ENCODE measurements around the gene IQCB1.
"Not testable (repeated sequence)": the region's sequence is repeated elsewhere in the genome, so short reads cannot be mapped to it uniquely, and the experiment has no call there.

The IQCB1 gene

DNA sequence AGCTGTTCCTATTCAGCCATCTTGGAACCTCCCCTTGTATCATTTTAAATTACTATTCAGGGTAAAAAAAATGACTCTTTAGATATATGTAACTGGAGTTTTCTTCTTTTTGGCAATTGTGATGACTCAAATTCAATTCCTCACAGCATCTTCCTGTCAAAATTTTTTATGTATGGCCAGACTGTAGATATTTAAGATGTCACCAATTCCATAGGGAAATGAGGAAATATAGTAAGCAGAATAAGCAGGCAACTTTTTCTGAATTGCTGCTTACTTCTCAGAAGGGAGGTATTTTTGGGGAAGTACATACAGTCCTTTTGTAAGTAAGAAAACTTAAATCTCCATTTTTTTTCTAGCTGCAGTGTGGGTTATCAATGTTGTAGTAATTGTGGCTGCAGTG lies 28.9 kb upstream of the IQCB1 start:
- DNase-seq (ENCODE audit: low read depth) = no peak
- TF ChIP-seq, protein P1, sequence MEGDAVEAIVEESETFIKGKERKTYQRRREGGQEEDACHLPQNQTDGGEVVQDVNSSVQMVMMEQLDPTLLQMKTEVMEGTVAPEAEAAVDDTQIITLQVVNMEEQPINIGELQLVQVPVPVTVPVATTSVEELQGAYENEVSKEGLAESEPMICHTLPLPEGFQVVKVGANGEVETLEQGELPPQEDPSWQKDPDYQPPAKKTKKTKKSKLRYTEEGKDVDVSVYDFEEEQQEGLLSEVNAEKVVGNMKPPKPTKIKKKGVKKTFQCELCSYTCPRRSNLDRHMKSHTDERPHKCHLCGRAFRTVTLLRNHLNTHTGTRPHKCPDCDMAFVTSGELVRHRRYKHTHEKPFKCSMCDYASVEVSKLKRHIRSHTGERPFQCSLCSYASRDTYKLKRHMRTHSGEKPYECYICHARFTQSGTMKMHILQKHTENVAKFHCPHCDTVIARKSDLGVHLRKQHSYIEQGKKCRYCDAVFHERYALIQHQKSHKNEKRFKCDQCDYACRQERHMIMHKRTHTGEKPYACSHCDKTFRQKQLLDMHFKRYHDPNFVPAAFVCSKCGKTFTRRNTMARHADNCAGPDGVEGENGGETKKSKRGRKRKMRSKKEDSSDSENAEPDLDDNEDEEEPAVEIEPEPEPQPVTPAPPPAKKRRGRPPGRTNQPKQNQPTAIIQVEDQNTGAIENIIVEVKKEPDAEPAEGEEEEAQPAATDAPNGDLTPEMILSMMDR (IDR thresholded peaks at IDR 0.05; ENCODE audit: control insufficient read depth, extremely low read depth, insufficient read depth) = no peak
- H3K4me3 ChIP-seq (ENCODE audit: low read depth, low read length) = no peak overlapping the region

DNA sequence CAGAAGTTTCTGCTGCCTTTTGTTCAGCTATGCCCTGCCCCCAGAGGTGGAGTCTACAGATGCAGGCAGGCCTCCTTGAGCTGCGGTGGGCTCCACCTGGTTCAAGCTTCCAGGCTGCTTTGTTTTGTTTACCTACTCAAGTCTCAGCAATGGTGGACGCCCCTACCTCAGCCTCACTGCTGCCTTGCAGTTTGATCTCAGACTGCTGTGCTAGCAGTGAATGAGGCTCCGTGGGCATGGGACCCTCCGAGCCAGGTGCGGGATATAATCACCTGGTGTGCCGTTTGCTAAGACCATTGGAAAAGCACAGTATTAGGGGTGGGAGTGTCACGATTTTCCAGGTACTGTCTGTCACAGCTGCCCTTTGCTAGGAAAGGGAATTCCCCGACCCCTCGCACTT lies 28.4 kb upstream of the IQCB1 start:
- not testable (repeated sequence) for H3K4me3 ChIP-seq (ENCODE audit: low read depth, low read length); DNase-seq (ENCODE audit: low read depth)

DNA sequence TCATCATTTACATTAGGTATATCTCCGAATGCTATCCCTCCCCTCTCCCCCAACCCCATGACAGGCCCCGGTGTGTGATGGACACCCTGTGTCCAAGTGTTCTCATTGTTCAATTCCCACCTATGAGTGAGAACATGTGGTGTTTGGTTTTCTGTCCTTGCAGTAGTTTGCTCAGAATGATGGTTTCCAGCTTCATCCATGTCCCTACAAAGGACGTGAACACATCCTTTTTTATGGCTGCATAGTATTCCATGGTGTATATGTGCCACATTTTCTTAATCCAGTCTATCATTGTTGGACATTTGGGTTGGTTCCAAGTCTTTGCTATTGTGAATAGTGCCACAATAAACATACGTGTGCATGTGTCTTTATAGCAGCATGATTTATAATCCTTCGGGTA lies 22.9 kb upstream of the IQCB1 start:
- H3K4me3 ChIP-seq (ENCODE audit: low read depth, low read length); DNase-seq (ENCODE audit: low read depth): not testable (repeated sequence)

DNA sequence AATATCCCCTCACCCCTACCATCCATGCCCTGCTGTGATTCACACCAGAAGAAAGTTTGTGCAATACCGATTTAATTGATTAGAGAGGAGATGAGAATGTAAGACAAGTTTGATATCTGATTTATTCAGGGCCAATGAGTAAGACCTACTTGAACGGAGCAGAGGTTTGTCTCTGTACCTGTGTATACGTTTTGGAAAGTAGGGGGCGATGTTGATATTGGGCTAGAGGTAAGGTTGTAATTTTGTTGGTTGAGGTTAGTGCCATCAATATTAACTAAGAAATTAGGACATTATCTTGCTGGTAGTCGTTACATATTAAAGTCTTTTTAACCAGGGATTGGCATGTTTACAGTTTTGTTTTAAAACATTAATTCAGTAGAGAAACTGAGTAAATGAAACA lies 20.7 kb upstream of the IQCB1 start:
- H3K4me3 ChIP-seq (ENCODE audit: low read depth, low read length) = no peak overlapping the region
- DNase-seq (ENCODE audit: low read depth) = no peak
- TF ChIP-seq, protein P1 (IDR thresholded peaks at IDR 0.05; ENCODE audit: control insufficient read depth, extremely low read depth, insufficient read depth) = peak; percentile 56

DNA sequence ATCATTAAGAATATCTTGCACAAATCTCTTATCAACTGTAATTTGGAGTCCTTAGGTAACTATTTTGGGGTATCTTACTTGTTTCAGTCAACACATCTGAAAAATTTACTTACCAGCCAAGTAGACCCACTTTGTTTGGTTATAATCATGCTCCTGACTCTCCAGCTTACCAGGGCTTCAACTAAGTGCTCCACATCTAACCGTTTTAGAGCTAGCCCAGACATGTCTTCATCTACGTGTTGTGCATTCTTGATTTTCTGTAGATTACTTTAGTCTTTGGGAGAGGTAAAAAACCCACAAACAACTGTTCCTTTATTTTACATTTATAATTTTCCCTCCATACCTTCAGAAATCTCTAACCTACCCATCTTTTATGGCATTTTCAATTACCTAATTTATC lies 17.4 kb upstream of the IQCB1 start:
- DNase-seq (ENCODE audit: low read depth) = no peak
- no peak overlapping the region for H3K4me3 ChIP-seq (ENCODE audit: low read depth, low read length)
- TF ChIP-seq, protein P1 (IDR thresholded peaks at IDR 0.05; ENCODE audit: control insufficient read depth, extremely low read depth, insufficient read depth) = 0 out of 2 replicates have a peak, but pooled peaks have one; percentile 3

DNA sequence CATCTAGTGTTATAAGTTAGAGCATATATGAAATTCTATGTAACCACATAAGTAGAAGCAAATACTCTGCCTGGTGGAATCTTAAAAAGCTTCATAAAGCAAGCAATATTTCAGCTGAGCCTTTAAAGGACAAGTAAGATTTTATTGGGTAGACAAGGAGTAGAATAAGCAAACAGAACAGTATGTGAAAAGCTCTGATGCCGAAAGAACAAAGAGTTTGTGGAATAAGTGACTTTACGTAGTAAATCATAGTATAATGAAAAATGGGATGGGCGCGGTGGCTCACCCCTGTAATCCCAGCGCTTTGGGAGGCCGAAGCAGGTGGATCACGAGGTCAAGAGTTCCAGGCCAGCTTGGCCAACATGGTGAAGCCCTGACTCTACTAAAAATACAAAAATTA lies 10.0 kb upstream of the IQCB1 start:
- DNase-seq (ENCODE audit: low read depth) = no peak
- TF ChIP-seq, protein P1 (IDR thresholded peaks at IDR 0.05; ENCODE audit: control insufficient read depth, extremely low read depth, insufficient read depth) = no peak
- H3K4me3 ChIP-seq (ENCODE audit: low read depth, low read length) = no peak overlapping the region

DNA sequence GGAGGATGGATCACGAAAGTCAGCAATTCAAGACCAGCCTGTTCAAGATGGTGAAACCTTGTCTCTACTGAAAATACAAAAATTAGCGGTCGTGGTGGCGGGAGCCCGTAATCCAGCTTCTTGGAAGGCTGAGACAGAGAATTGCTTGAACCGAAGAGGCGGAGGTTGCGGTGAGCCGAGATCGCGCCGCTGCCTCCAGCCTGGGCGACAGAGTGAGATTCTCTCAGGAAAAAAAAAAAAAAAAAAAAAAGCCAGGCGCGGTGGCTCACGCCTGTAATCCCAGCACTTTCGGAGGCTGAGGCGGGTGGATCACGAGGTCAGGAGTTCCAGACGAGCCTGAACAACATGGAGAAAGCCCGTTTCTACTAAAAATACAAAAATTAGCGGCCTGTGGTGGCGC lies 5.1 kb upstream of the IQCB1 start:
- TF ChIP-seq, protein P1 (IDR thresholded peaks at IDR 0.05; ENCODE audit: control insufficient read depth, extremely low read depth, insufficient read depth) = no peak
- H3K4me3 ChIP-seq (ENCODE audit: low read depth, low read length) = no peak overlapping the region
- DNase-seq (ENCODE audit: low read depth) = no peak

DNA sequence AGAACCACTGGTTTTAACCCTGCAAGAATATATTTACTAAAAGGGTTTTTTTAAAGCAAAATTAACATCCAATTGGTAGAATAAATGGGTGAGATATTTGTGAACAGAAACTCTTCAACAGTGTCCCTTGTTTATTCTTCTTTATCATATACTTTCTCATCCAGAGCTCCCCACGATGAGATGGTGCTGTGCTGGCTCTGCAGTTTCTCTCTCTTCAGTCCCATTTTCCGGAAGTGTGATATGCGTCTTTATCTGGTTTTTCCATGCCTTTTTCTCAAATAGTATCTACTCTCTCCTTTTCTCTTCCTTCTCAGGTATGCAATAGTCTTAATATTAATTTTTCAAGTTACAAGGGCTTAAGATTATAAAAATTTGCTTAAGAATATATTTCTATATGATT lies 1.6 kb upstream of the IQCB1 start:
- H3K4me3 ChIP-seq (ENCODE audit: low read depth, low read length) = no peak overlapping the region
- TF ChIP-seq, protein P1 (IDR thresholded peaks at IDR 0.05; ENCODE audit: control insufficient read depth, extremely low read depth, insufficient read depth) = no peak
- no peak for DNase-seq (ENCODE audit: low read depth)

Data from LNCaP clone FGC (cell line).